HG03064 (cell line): ENCODE results near the gene FAM81A.
"Not testable (repeated sequence)": the region's sequence is repeated elsewhere in the genome, so short reads cannot be mapped to it uniquely, and the experiment has no call there.

ENCODE experiments used
- ATAC-seq: cut with Tn5 transposase; IDR thresholded peaks from one replicate; pipeline ENCODE4 v1.9.1; 2021; ENCODE audit warnings: low read depth; ENCODE audit not compliant: unreplicated experiment

FAM81A gene

GRCh38 chr15:59473226-59473625 lies 35.2 kb downstream of the FAM81A start:
- ATAC-seq: no peak

GRCh38 chr15:59475161-59475560 lies 37.2 kb downstream of the FAM81A start:
- not testable (repeated sequence) for ATAC-seq

- no peak for ATAC-seq
These were observed 46.4 kb downstream of the FAM81A start for GRCh38 chr15:59484399-59484798.

- no peak for ATAC-seq
These were observed 47.0 kb downstream of the FAM81A start for GRCh38 chr15:59485036-59485435.

GRCh38 chr15:59489485-59489884 lies 51.5 kb downstream of the FAM81A start:
- not testable (repeated sequence) for ATAC-seq

GRCh38 chr15:59491062-59491461 lies 53.1 kb downstream of the FAM81A start:
- ATAC-seq: no peak

GRCh38 chr15:59492389-59493377 lies 54.7 kb downstream of the FAM81A start:
- ATAC-seq: no peak

- no peak for ATAC-seq
These were observed 63.6 kb downstream of the FAM81A start for GRCh38 chr15:59501597-59501996.

- ATAC-seq: no peak
These were observed 77.2 kb downstream of the FAM81A start for GRCh38 chr15:59515190-59515589.

GRCh38 chr15:59516655-59517461 lies 78.9 kb downstream of the FAM81A start:
- no peak for ATAC-seq

GRCh38 chr15:59519329-59519728 lies 81.3 kb downstream of the FAM81A start:
- no peak for ATAC-seq

GRCh38 chr15:59521443-59521842 lies 83.5 kb downstream of the FAM81A start:
- no peak for ATAC-seq

- no peak for ATAC-seq
These were observed 85.0 kb downstream of the FAM81A start for GRCh38 chr15:59522988-59523461.

GRCh38 chr15:59523702-59524101 lies 85.7 kb downstream of the FAM81A start:
- ATAC-seq: no peak

- no peak for ATAC-seq
These were observed 86.3 kb downstream of the FAM81A start for GRCh38 chr15:59524331-59524731.

GRCh38 chr15:59526466-59526865 lies 88.5 kb downstream of the FAM81A start:
- ATAC-seq: not testable (repeated sequence)

GRCh38 chr15:59528429-59528828 lies 90.4 kb downstream of the FAM81A start:
- no peak for ATAC-seq

GRCh38 chr15:59528961-59529402 lies 91.0 kb downstream of the FAM81A start:
- ATAC-seq: no peak

GRCh38 chr15:59531066-59531675 lies 93.2 kb downstream of the FAM81A start:
- no peak for ATAC-seq

GRCh38 chr15:59532770-59533379 lies 94.9 kb downstream of the FAM81A start:
- ATAC-seq: no peak
